KG1 (cell line): Measurements from ENCODE around the gene CCNY.
"Not testable (repeated sequence)": the region's sequence is repeated elsewhere in the genome, so short reads cannot be mapped to it uniquely, and the experiment has no call there.

ENCODE experiments used
- DNase-seq: peaks from one replicate; lab custom pipeline; 2025; lab: John Stamatoyannopoulos, UW

Gene CCNY

GRCh38 chr10:35384265-35384868, 48.1 kb downstream of the CCNY start:
- DNase-seq: no peak

GRCh38 chr10:35386594-35387174, 50.4 kb downstream of the CCNY start:
- no peak for DNase-seq

GRCh38 chr10:35387768-35388167, 51.5 kb downstream of the CCNY start:
- DNase-seq: no peak

- DNase-seq: no peak
These were observed 51.9 kb downstream of the CCNY start for GRCh38 chr10:35388197-35388596.

- no peak for DNase-seq
These were observed 52.4 kb downstream of the CCNY start for GRCh38 chr10:35388682-35389081.

- no peak for DNase-seq
These were observed 54.0 kb downstream of the CCNY start for GRCh38 chr10:35390161-35390840.

GRCh38 chr10:35390843-35391152, 54.5 kb downstream of the CCNY start:
- DNase-seq: no peak

GRCh38 chr10:35391153-35391953, 55.0 kb downstream of the CCNY start:
- no peak for DNase-seq

- DNase-seq: no peak
These were observed 55.6 kb downstream of the CCNY start for GRCh38 chr10:35391954-35392262.

GRCh38 chr10:35392482-35393228, 56.3 kb downstream of the CCNY start:
- no peak for DNase-seq

- DNase-seq: no peak
These were observed 58.1 kb downstream of the CCNY start for GRCh38 chr10:35394411-35394851.

GRCh38 chr10:35394934-35395333, 58.6 kb downstream of the CCNY start:
- no peak for DNase-seq

- no peak for DNase-seq
These were observed 60.5 kb downstream of the CCNY start for GRCh38 chr10:35396560-35397434.

- no peak for DNase-seq
These were observed 61.6 kb downstream of the CCNY start for GRCh38 chr10:35397953-35398352.

GRCh38 chr10:35398355-35398754, 62.0 kb downstream of the CCNY start:
- DNase-seq: no peak

- no peak for DNase-seq
These were observed 62.6 kb downstream of the CCNY start for GRCh38 chr10:35398908-35399307.

- DNase-seq: no peak
These were observed 63.2 kb downstream of the CCNY start for GRCh38 chr10:35399414-35400009.

- DNase-seq: no peak
These were observed 64.4 kb downstream of the CCNY start for GRCh38 chr10:35400595-35401268.

- not testable (repeated sequence) for DNase-seq
These were observed 67.2 kb downstream of the CCNY start for GRCh38 chr10:35403491-35403890.

GRCh38 chr10:35404077-35404476, 67.8 kb downstream of the CCNY start:
- not testable (repeated sequence) for DNase-seq
